ENCODE data around the gene CCDC180.
"Not testable (repeated sequence)": the region's sequence is repeated elsewhere in the genome, so short reads cannot be mapped to it uniquely, and the experiment has no call there.

The CCDC180 gene

GRCh38 chr9:97311798-97312500, 4.5 kb downstream of the CCDC180 start:
- no peak for DNase-seq (ENCODE audit: low spot score)

- no peak for DNase-seq (ENCODE audit: low spot score)
These were observed 5.1 kb downstream of the CCDC180 start for GRCh38 chr9:97312556-97312955.

- no peak for DNase-seq (ENCODE audit: low spot score)
These were observed 5.8 kb downstream of the CCDC180 start for GRCh38 chr9:97313243-97313642.

DNA sequence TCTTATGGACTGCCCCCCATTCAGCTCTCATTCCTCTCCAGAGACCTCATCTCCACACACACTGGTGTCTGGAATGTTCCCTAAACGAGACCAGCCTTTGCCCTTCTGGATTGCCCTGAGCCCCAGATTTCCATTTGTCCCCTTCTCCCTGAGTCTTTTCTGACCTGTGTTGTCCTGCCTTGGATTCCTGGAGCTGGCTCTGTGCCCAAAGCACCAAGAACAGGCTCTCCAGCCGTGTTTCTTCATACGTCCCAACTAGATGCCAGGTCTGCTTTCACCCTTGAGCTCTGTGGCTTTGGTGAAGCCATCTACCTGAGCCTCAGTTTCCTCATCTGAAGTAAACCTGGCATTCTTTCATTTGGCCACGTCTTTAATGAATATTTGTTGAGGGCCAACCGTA, 6.3 kb downstream of the CCDC180 start:
- DNase-seq (ENCODE audit: low spot score) = no peak

GRCh38 chr9:97314503-97314902, 7.0 kb downstream of the CCDC180 start:
- no peak for DNase-seq (ENCODE audit: low spot score)

DNA sequence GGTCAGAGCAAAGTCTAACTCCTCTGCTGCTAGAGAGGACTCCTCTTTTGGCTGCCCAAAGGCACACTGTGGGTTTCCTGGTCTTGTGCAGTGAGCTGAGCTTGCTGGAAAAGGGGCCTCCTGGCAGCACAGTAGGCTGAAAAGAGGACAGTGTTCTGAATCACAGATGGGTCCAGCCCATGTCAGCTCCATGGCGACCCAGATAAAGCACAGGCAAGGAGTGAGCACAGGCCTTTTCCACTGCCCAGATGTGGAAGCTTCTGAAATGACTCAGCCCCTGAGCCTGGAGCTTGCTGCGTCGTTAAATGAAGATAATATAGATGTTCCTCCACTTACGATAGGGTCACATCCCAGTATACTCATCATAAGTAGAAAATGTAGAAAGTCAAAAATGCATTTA, 8.1 kb downstream of the CCDC180 start:
- no peak for DNase-seq (ENCODE audit: low spot score)

DNA sequence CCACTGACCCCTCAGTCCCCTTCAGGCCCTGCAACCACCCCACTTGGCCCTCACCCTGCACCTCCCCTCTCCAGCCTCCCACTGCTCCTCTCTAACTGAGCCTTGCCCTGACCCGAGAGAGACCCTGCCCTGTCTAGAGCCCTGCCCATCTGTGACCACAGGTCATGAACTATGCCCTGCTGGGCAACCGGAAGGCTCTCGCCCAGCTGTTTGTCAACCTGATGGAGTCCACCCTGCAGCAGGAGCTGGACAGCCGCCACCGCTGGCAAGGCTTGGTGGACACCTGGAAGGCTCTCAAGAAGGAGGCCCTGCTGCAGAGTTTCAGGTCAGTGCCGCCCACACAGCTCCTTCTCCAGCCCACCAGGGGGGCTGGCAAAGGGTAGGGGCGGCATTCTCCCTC, 9.4 kb downstream of the CCDC180 start:
- DNase-seq (ENCODE audit: low spot score) = no peak

DNA sequence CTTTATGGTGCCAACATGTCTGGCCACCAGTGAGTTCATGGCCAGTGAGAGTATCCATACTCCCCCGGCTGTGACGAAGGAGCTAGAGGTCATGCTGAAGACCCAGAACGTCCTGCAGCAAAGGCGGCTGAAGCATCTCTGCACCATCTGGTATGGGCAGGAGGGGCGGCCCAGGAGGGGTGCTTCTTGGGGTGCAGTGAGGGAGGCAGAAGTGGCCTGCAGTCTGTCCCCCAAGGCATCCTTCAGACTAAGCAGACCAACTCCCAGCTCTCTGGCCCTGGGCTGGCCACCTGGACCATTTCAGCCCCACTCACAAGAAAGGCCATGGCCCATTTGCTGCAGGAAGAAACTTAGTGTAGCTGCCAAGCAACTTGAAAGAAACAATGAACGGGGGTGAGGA, 11.0 kb downstream of the CCDC180 start:
- no peak for DNase-seq (ENCODE audit: low spot score)

DNA sequence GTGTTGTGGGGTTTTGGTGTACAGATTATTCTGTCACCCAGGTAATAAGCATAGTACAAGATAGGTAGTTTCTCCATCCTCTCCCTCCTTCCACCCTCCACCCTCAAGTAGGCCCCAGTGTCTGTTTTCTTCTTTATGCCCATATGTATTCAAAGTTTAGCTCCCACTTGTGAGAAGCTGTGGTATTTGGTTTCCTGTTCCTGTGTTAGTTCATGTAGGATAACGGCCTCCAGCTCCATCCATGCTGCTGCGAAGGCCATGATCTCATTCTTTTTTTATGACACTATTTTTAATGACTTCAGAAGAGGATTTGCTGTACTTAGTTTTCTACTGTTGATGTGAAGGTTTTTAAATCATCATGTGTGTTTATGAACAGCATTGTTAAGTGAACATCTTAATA, 11.9 kb downstream of the CCDC180 start:
- no peak for DNase-seq (ENCODE audit: low spot score)

DNA sequence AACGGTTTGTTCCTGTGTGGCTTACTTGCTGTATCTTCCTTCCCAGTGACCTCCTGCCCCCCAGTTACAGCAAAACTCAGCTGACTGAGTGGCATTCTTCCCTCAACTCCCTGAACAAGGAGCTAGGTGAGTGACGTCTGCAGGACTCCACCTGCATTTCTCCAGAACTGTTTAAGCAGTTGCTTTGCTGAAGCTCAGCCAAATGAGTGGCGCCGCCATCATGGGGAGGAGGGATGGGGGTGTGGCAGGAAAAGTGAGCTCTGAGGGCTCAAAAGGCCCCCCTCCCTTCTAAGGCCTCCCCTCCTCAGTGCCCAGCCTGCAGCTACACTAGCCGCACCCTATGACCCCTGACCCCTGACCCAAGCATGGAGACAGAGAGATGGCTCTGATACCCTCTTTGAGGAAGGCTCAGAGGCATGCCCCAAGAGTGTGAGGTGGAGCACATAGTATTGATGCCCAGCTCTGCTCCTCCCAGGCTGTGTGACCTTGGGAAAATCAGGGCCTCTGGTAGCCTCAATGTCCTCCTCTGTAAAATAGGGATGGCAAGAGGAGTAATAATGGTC, 12.7 kb downstream of the CCDC180 start:
- DNase-seq (ENCODE audit: low spot score) = no peak

GRCh38 chr9:97321251-97321650, 13.8 kb downstream of the CCDC180 start:
- no peak for DNase-seq (ENCODE audit: low spot score)

DNA sequence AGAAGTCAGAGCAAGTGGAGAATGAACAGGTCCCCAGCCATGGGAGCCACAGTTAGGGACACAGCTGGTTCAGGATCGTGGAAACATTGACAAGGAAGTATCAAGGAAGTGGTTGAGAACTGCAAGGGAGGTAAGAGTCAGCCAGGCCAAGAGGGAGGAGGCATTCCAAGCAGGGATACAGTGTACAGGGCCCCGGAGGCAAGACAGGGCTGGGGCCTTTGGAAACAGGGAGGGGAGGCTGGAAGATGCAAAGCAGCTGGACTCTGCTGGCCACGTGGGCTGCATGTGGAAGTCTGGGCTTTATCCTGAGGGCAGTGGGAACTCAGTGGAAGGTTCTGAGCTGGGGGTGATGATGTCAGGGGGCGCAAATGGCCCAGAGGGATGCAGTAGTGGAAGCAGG, 14.2 kb downstream of the CCDC180 start:
- DNase-seq (ENCODE audit: low spot score) = no peak

DNA sequence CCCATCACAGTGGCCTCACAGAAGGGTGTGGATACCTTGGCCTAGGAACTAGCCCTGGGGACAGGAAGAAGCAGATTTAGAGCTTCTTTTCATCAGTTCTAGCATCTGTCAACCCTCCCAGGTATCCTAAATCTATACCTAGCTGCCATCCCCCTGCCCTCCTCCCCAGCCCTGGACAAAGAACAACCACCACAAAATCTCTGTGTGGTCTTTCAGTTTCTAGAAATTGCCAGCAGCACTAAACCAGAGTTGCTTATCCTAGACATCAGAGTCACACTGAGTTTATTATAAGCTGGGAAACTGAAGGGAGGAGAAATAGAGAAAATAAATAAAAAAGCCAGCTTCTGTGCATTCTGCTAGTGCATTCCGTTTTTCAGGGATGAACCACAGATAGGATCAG, 14.6 kb downstream of the CCDC180 start:
- DNase-seq (ENCODE audit: low spot score) = no peak

DNA sequence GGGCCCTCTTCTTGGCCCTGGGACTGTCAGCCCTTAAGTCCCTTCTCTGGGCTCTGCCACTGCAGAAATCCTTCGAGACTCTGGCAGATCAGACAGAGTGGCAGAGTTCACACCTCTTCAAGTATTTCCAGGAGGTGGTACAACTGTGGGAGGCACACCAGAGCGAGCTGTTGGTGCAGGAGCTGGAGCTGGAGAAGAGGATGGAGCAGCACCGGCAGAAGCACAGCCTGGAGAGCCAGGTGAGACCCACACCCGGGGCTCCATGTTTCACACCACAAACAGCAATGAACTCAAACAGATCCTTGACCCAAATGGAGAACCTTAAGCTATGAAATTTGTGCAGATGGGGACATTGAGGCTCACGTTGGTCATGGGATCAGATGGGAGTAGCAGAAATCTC, 17.5 kb downstream of the CCDC180 start:
- DNase-seq (ENCODE audit: low spot score) = no peak

GRCh38 chr9:97327562-97327961, 20.1 kb downstream of the CCDC180 start:
- no peak for DNase-seq (ENCODE audit: low spot score)

GRCh38 chr9:97332993-97333392, 25.5 kb downstream of the CCDC180 start:
- no peak for DNase-seq (ENCODE audit: low spot score)

DNA sequence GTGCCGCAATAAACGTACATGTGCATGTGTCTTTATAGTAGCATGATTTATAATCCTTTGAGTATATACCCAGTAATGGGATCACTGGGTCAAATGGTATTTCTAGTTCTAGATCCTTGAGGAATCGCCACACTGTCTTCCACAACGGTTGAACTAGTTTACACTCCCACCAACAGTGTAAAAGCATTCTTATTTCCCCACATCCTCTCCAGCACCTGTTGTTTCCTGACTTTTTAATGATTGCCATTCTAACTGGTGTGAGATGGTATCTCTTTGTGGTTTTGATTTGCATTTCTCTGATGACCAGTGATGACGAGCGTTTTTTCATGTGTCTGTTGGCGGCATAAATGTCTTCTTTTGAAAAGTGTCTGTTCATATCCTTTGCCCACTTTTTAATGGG, 28.2 kb downstream of the CCDC180 start:
- not testable (repeated sequence) for DNase-seq (ENCODE audit: low spot score)

DNA sequence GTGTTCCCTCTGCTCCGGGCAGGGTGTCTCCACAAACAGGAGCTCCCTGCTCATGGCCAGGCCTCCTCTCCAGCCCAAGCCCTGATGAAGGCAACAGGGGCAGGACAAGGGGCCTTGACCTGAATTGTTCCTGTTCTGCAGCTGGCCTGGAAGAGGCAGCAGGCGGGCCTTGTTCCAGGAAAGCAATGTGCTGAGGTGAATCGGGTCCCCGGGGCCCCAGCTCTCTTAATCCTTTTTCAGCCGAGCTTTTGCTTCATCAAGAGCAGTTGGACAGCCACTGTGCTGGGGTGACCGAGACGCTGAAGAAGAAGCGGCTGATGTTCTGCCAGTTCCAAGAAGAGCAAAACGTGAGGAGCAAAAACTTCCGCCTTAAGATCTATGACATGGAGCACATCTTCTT, 41.4 kb downstream of the CCDC180 start:
- no peak for DNase-seq (ENCODE audit: low spot score)

- no peak for DNase-seq (ENCODE audit: low spot score)
These were observed 41.9 kb downstream of the CCDC180 start for GRCh38 chr9:97349400-97349799.

GRCh38 chr9:97354637-97355036, 47.2 kb downstream of the CCDC180 start:
- no peak for DNase-seq (ENCODE audit: low spot score)

GRCh38 chr9:97357056-97357455, 49.6 kb downstream of the CCDC180 start:
- DNase-seq (ENCODE audit: low spot score) = no peak

Measured in ecto neural progenitor cell (in vitro differentiated cells).